Loucy (cell line): ENCODE data around the gene PITX2.

ENCODE experiments used
- H2AFZ ChIP-seq: fragments of 200-600 bp; sonication (generic); 2 replicates; pipeline ENCODE4 v1.6.0; 2016; ENCODE audit warnings: antibody characterized with exemption, mild to moderate bottlenecking, low read length, moderate library complexity
- H3F3A ChIP-seq: fragments of 200-600 bp; 2 replicates; pipeline ENCODE4 v1.6.0; 2016; ENCODE audit warnings: antibody characterized with exemption, low read depth, mild to moderate bottlenecking
- H3K27me3 ChIP-seq: fragments of 200-600 bp; sonication (generic); 2 replicates; pipeline ENCODE4 v1.6.1; 2014; ENCODE audit warnings: low read length, mild to moderate bottlenecking; ENCODE audit not compliant: insufficient read depth, poor library complexity, severe bottlenecking
- H3K36me3 ChIP-seq: fragments of 200-600 bp; sonication (generic); 2 replicates; pipeline ENCODE4 v1.6.1; 2016; ENCODE audit warnings: low read length; ENCODE audit not compliant: insufficient read depth
- H3K4me1 ChIP-seq: fragments of 200-600 bp; sonication (generic); 2 replicates; pipeline ENCODE4 v1.5.1; 2014; ENCODE audit warnings: low read length, mild to moderate bottlenecking; ENCODE audit not compliant: insufficient read depth, poor library complexity, severe bottlenecking
- H3K4me2 ChIP-seq: fragments of 200-600 bp; sonication (generic); 2 replicates; pipeline ENCODE4 v1.6.0; 2014; ENCODE audit warnings: antibody characterized with exemption, low read length, low read depth, mild to moderate bottlenecking; ENCODE audit not compliant: poor library complexity, severe bottlenecking
- H3K4me3 ChIP-seq: fragments of 200-600 bp; sonication (generic); 2 replicates; pipeline ENCODE4 v1.5.1; 2014; ENCODE audit warnings: low read length, mild to moderate bottlenecking, mixed read lengths; ENCODE audit not compliant: poor library complexity, severe bottlenecking
- H3K79me2 ChIP-seq: fragments of 200-600 bp; sonication (generic); 2 replicates; pipeline ENCODE4 v1.6.1; 2014; ENCODE audit warnings: low read length; ENCODE audit not compliant: insufficient read depth
- H3K9ac ChIP-seq: fragments of 200-600 bp; sonication (generic); 2 replicates; pipeline ENCODE4 v1.6.0; 2014; ENCODE audit warnings: mild to moderate bottlenecking, low read depth, low read length, moderate library complexity; ENCODE audit not compliant: poor library complexity, severe bottlenecking
- H3K9me2 ChIP-seq: fragments of 200-600 bp; sonication (generic); replicated peaks from 2 replicates; pipeline ENCODE4 v1.6.1; 2016; ENCODE audit warnings: low read depth, low read length, mixed read lengths
- H3K9me3 ChIP-seq: fragments of 200-600 bp; sonication (generic); 2 replicates; pipeline ENCODE4 v1.6.1; 2014; ENCODE audit warnings: mild to moderate bottlenecking, antibody characterized with exemption, low read length, low read depth; ENCODE audit not compliant: insufficient read depth
- H4K20me1 ChIP-seq: fragments of 200-600 bp; sonication (generic); 2 replicates; pipeline ENCODE4 v1.6.0; 2014; ENCODE audit warnings: antibody characterized with exemption, low read length, mild to moderate bottlenecking; ENCODE audit not compliant: insufficient read depth, poor library complexity, severe bottlenecking
- EZH2phosphoT487 ChIP-seq: fragments of 200-600 bp; IDR thresholded peaks from 2 replicates; pipeline ENCODE4 v1.6.1; 2018; ENCODE audit warnings: antibody characterized with exemption, mild to moderate bottlenecking, moderate library complexity, borderline replicate concordance
- TF ChIP-seq, protein P1 (sequence below): fragments of 200-600 bp; sonication (generic); conservative IDR thresholded peaks from 2 replicates; pipeline ENCODE4 v1.5.1; 2014; ENCODE audit warnings: mild to moderate bottlenecking, antibody characterized with exemption, low read length

Gene PITX2

DNA sequence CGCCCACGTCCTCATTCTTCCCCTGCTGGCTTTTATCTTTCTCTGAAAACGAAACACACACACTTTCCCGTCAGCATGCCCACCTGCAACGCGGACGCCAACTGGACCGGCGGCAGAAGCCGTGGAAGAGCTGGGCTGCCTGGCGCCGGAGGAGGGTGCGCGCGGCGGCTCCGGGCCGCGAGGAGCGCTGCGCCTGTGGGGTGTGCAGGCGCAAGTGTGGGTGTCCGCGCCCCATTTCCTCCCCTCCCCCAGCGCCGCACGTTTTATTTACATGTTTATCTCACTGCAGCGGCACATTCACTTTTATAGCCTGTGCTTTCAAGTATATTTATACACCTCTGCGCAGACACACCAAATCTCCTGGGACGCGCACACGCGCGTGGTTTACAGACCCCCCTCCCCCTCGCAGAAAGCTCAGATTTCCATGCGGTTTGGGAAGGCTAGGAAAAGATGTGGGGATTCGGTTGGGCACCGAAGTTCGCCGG lies 1.5 kb downstream of the PITX2 start:
- no peaks in the 10 kb centered on the region for H3F3A ChIP-seq
- no peaks in the 10 kb centered on the region for H3K4me1 ChIP-seq
- H2AFZ ChIP-seq = no peak overlapping the region
- H3K79me2 ChIP-seq = no peaks in the 10 kb centered on the region
- H3K9me2 ChIP-seq = no peaks in the 10 kb centered on the region
- no peaks in the 10 kb centered on the region for H3K36me3 ChIP-seq
- no peak overlapping the region for H3K4me2 ChIP-seq
- H4K20me1 ChIP-seq = no peaks in the 10 kb centered on the region
- H3K9ac ChIP-seq = no peak overlapping the region
- no peaks in the 10 kb centered on the region for H3K27me3 ChIP-seq
- no peaks in the 10 kb centered on the region for H3K9me3 ChIP-seq
- TF ChIP-seq EZH2phosphoT487 = no peak
- TF ChIP-seq, protein P1, sequence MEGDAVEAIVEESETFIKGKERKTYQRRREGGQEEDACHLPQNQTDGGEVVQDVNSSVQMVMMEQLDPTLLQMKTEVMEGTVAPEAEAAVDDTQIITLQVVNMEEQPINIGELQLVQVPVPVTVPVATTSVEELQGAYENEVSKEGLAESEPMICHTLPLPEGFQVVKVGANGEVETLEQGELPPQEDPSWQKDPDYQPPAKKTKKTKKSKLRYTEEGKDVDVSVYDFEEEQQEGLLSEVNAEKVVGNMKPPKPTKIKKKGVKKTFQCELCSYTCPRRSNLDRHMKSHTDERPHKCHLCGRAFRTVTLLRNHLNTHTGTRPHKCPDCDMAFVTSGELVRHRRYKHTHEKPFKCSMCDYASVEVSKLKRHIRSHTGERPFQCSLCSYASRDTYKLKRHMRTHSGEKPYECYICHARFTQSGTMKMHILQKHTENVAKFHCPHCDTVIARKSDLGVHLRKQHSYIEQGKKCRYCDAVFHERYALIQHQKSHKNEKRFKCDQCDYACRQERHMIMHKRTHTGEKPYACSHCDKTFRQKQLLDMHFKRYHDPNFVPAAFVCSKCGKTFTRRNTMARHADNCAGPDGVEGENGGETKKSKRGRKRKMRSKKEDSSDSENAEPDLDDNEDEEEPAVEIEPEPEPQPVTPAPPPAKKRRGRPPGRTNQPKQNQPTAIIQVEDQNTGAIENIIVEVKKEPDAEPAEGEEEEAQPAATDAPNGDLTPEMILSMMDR = no peak
- no peak overlapping the region for H3K4me3 ChIP-seq

DNA sequence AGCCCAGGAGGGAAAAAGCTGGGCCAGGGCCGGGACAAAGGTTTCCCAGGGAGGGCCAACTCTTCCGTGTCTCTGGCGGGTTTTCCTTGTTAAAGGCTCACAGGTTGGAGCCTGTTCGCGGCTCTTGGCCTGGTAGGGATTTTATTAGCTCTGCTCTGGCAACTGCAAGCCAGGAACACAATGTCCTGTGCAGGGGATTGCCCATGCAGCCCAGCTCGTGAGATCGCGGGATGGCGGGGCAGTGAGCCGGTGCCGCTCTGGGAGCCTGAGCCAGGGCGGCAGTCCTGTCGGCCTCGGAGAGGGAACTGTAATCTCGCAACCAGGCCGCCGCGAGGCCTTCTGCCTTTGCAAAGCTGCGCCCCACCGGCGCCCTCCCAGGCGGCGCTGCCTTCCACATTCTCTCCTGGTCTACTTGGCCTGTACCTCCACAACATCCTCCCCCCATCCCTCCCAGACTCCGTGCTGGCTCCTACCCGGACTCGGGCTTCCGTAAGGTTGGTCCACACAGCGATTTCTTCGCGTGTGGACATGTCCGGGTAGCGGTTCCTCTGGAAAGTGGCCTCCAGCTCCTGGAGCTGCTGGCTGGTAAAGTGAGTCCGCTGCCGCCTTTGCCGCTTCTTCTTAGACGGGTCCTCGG lies 2.1 kb downstream of the PITX2 start:
- Histone ChIP-seq H3K9me3 (no peaks in the 10 kb centered on the region), H3F3A (no peaks in the 10 kb centered on the region), H4K20me1 (no peaks in the 10 kb centered on the region), H3K27me3 (no peaks in the 10 kb centered on the region), H3K36me3 (no peaks in the 10 kb centered on the region), H3K4me1 (no peaks in the 10 kb centered on the region), H3K9me2 (no peaks in the 10 kb centered on the region), H3K4me2 (no peak overlapping the region), H3K4me3 (no peak overlapping the region), H3K9ac (no peak overlapping the region), H3K79me2 (no peaks in the 10 kb centered on the region), H2AFZ (no peak overlapping the region)
- no peak for TF ChIP-seq EZH2phosphoT487
- TF ChIP-seq, protein P1 = no peak

DNA sequence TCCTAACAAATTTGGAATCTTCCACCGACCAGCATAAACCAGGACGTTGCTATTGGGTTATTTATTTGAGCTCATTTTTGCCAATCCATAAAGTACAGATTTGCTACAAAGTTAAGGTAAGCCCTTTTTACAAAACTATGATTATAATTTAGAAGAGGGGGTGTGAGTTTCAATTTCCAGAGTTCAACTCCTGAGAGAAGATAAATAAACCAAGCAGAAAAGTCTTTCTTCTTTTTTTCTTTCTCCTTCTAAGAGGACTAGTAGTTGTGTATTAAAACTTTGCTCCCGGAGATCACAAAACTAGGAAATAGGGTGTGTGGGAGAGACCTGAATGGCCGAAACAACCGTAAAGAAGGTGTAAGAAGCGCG lies 2.6 kb downstream of the PITX2 start:
- Histone ChIP-seq H4K20me1 (no peaks in the 10 kb centered on the region), H3K9ac (no peak overlapping the region), H3K79me2 (no peaks in the 10 kb centered on the region), H3K9me2 (no peaks in the 10 kb centered on the region), H3K27me3 (no peaks in the 10 kb centered on the region), H3K4me2 (no peak overlapping the region), H3K4me3 (no peak overlapping the region), H3K9me3 (no peaks in the 10 kb centered on the region), H3F3A (no peaks in the 10 kb centered on the region), H2AFZ (no peak overlapping the region), H3K36me3 (no peaks in the 10 kb centered on the region), H3K4me1 (no peaks in the 10 kb centered on the region)
- TF ChIP-seq, protein P1 = no peak
